BLaER1 treated with 17β-estradiol and CSF1 and Interleukin-3, amounts not matched to agents 10 nM and 100 nM (cell line): ENCODE measurements around the gene CCDC60.
A peak's percentile ranks its signal among the peaks of the same experiment; 100 is the strongest.

ENCODE experiments used
- H3K27ac ChIP-seq, 11 experiments: shearing (Covaris generic); formaldehyde crosslinking; 2 replicates each; pipeline ENCODE4 v1.8.1; 2022
- H3K27me3 ChIP-seq, 11 experiments: shearing (Covaris generic); formaldehyde crosslinking; 2 replicates each; pipeline ENCODE4 v1.8.1; 2022
- H3K36me3 ChIP-seq, 11 experiments: shearing (Covaris generic); formaldehyde crosslinking; 2 replicates each; pipeline ENCODE4 v1.8.1; 2022
- H3K4me1 ChIP-seq, 10 experiments: shearing (Covaris generic); formaldehyde crosslinking; 2 replicates each; pipeline ENCODE4 v1.8.1; 2022
- H3K4me2 ChIP-seq, 11 experiments: shearing (Covaris generic); formaldehyde crosslinking; 2 replicates each; pipeline ENCODE4 v1.8.1; 2022
- H3K4me3 ChIP-seq, 10 experiments: shearing (Covaris generic); formaldehyde crosslinking; 2 replicates each; pipeline ENCODE4 v1.8.1; 2022
- H3K9ac ChIP-seq, 11 experiments: shearing (Covaris generic); formaldehyde crosslinking; 2 replicates each; pipeline ENCODE4 v1.8.1; 2022
- H3K9me3 ChIP-seq, 11 experiments: shearing (Covaris generic); formaldehyde crosslinking; replicated peaks in 1 of 11; 2 replicates each; pipeline ENCODE4 v1.8.1; 2022
- H4K20me1 ChIP-seq, 11 experiments: shearing (Covaris generic); formaldehyde crosslinking; 2 replicates each; pipeline ENCODE4 v1.8.1; 2022
- Cebpa-rat ChIP-seq, 11 experiments: shearing (Covaris generic); IDR thresholded peaks; 2 replicates each; pipeline ENCODE4 v1.8.1; 2022

The CCDC60 gene

DNA sequence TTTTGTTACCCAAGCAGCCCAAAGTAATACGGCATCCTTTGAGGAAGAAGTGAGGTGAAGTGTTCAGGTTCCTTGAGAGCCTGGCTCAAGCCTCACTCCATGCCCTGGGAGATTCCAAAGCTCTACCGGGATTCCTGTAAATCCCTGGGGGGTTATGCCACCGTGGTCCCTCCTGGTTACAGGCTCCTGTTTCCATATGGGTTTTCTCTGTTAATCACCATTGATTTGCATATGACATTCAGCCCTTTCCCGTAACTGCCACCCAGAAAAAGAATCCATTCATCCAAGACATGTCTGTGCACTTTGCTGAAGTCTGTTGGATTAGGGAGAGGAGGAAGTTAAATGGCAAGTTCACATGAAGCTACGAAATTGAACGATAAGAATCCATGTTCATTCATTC, 27.9 kb upstream of the CCDC60 start:
- Histone ChIP-seq H3K27me3 (no peaks in the 10 kb centered on the region), H3K36me3 (no peaks in the 10 kb centered on the region), H3K4me1 (peaks cover 0 to 40% (median 20%) of the 10 kb centered on the region in 10 experiments; a peak in 16 of 20 replicates), H3K9ac (no peak overlapping the region), H4K20me1 (no peaks in the 10 kb centered on the region), H3K4me2 (no peak overlapping the region), H3K27ac (no peak overlapping the region), H3K9me3 (peaks cover 0 to 14% (median 4%) of the 10 kb centered on the region in 11 experiments; a peak in 8 of 22 replicates), H3K4me3 (no peak overlapping the region)
- TF ChIP-seq Cebpa-rat (IDR thresholded peaks at IDR 0.05) = no peak

DNA sequence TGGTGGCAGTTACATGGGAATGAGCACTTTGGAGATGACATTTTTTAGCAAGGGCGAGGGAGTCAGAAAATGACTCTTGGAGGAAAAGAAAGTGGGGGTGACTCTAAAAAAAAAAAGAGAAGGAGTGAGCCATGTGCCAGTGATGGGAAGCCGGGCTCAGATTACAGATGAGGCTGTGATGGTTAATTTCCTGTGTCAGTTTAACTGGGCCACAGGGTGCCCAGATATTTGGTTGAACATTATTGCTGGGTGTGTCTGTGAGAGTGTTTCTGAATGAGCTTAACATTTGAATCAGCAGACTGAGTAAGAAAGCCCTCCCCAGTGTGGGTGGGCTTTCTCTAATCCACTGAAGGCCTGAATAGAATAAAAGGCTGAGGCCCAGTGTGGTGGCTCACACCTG, 26.8 kb upstream of the CCDC60 start:
- Histone ChIP-seq H3K4me2 (peak overlapping the region in 6 of 11 experiments; percentile 63 to 84 (median 76); a peak in 11 of 22 replicates), H3K36me3 (no peaks in the 10 kb centered on the region), H3K27me3 (no peaks in the 10 kb centered on the region), H3K4me1 (peaks cover 0 to 51% (median 28%) of the 10 kb centered on the region in 10 experiments; a peak in 16 of 20 replicates), H3K27ac (peak overlapping the region in 2 of 11 experiments; percentile 72 to 74; a peak in 3 of 22 replicates), H3K9me3 (peaks cover 0 to 14% (median 4%) of the 10 kb centered on the region in 11 experiments; a peak in 8 of 22 replicates), H3K9ac (no peak overlapping the region), H3K4me3 (no peak overlapping the region), H4K20me1 (no peaks in the 10 kb centered on the region)
- no peak for TF ChIP-seq Cebpa-rat (IDR thresholded peaks at IDR 0.05)

DNA sequence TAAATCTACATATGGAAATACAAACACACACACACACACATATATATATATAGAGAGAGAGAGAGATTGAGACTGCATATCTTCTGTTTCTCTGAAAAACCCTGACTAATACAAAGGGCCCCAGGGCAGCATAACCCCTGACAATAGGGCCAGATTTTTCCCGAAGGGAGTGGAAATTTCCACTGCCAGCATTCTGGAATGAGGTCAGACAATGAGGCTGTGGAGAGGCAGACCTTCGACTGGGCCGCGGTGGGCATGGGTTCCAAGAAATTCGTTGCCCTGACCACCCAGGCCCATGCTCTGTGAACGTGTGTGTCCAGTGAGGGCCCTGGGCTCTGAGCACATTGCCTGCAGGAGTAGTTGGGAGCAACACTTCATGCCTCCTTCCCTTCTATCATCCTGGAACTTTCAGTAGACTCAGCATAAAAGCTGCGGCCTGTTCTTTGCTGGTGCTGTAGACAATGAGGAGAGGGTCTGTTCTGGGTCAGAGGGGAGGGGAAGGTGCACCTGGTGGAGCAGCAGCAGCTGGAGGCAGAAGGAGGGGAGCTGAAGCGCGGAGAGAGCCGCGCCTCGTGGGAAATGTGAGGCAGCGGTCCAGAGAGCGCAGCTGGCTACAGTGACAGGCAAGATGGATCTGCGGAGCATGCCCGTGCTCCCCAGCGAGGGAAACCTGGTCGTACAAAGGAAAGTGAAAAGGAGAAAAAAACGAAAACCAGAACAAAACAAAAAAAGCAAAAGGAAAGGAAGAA, 25.6 kb upstream of the CCDC60 start:
- H3K9me3 ChIP-seq = peaks cover 0 to 14% (median 4%) of the 10 kb centered on the region in 11 experiments; a peak in 8 of 22 replicates

DNA sequence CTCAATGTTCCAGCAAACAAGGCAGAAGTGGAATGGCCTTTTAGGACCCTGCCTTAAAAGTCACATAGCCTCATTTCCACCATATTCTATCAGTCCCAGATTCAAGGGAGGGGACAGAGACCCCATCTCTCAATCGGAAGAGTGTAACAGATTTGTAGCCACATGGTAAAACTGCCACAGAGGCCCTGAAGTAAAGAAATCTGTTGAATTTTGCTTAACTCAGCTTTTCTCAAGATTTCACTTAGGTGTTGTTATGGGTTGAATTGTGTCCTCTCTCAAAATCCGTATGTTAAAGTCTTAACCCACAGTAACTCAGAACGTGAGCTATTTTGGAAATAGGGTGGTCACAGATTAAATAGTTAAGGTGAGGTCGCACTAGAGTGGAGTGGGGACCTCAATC, 22.7 kb upstream of the CCDC60 start:
- no peak for TF ChIP-seq Cebpa-rat (IDR thresholded peaks at IDR 0.05)
- no peak overlapping the region for H3K9ac ChIP-seq
- H3K27ac ChIP-seq = no peak overlapping the region
- peaks cover 0 to 50% (median 29%) of the 10 kb centered on the region in 10 experiments; a peak in 16 of 20 replicates for H3K4me1 ChIP-seq
- H3K4me2 ChIP-seq = peak overlapping the region in 6 of 11 experiments; percentile 6 to 35 (median 26); a peak in 6 of 22 replicates
- H3K27me3 ChIP-seq = no peaks in the 10 kb centered on the region
- no peak overlapping the region for H3K4me3 ChIP-seq
- H3K9me3 ChIP-seq = peaks cover 0 to 19% (median 4%) of the 10 kb centered on the region in 11 experiments; a peak in 7 of 22 replicates
- no peaks in the 10 kb centered on the region for H4K20me1 ChIP-seq
- H3K36me3 ChIP-seq = no peaks in the 10 kb centered on the region

More for the DNA sequence above, 25.6 kb upstream of the CCDC60 start:
- Histone ChIP-seq H3K36me3 (no peaks in the 10 kb centered on the region), H3K4me2 (peak overlapping the region; percentile 36 to 84 (median 67); a peak in 21 of 22 replicates), H4K20me1 (no peaks in the 10 kb centered on the region), H3K4me1 (peaks cover 0 to 55% (median 29%) of the 10 kb centered on the region in 10 experiments; a peak in 16 of 20 replicates), H3K27ac (peak overlapping the region in 4 of 11 experiments; percentile 66 to 75 (median 73); a peak in 8 of 22 replicates), H3K27me3 (no peaks in the 10 kb centered on the region), H3K9ac (peak overlapping the region in 3 of 11 experiments; percentile 43 to 59 (median 55); a peak in 6 of 22 replicates), H3K4me3 (no peak overlapping the region)
- no peak for TF ChIP-seq Cebpa-rat (IDR thresholded peaks at IDR 0.05)

DNA sequence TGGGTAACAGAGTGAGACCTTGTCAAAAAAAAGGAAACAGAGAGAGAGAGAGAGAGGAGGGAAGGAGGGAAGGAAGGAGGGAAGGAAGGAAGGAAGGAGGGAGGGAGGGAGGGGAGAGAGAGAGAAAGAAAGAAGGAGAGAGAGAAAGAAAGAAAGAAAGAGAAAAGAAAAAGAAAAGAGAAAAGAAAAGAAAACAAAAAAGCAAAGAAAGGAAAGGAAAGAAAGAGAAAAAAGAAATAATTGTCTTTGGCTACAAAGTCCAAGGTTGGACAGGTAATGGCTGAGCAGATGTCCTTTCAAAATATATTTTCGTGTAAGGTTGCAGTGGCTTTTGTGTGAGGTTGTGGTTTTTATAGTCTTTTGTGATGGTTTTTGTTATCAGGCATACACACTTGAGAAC, 21.6 kb upstream of the CCDC60 start:
- TF ChIP-seq Cebpa-rat (IDR thresholded peaks at IDR 0.05) = no peak
- Histone ChIP-seq H3K36me3 (no peaks in the 10 kb centered on the region), H3K4me1 (peaks cover 0 to 39% (median 27%) of the 10 kb centered on the region in 10 experiments; a peak in 16 of 20 replicates), H3K27me3 (no peaks in the 10 kb centered on the region), H3K27ac (no peak overlapping the region), H3K9me3 (peaks cover 0 to 13% (median under 1%) of the 10 kb centered on the region in 11 experiments; a peak in 4 of 22 replicates), H3K9ac (no peak overlapping the region), H4K20me1 (no peaks in the 10 kb centered on the region), H3K4me2 (peak overlapping the region in 2 of 11 experiments; percentile 13 to 29; a peak in 2 of 22 replicates), H3K4me3 (no peak overlapping the region)

DNA sequence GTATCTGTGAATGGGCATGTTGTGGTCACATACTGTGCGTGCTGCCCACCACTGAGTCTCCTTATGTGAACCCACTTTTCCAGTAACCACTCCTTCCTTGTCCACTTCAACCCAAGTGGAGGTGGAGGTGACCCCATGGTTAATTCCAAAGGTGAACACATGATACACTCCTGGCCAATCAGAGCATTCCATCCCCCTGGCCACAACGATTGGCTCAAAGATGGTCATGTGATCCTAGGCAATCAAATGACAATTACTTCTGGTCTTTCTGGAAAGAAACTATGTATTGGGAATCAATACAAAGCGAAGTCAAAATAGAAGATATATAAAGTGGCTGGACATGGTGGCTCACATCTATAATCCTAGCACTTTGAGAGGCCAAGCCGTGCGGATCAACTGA, 20.2 kb upstream of the CCDC60 start:
- no peak overlapping the region for H3K27ac ChIP-seq
- H4K20me1 ChIP-seq = no peaks in the 10 kb centered on the region
- TF ChIP-seq Cebpa-rat (IDR thresholded peaks at IDR 0.05) = no peak
- peaks cover 0 to 25% (median 13%) of the 10 kb centered on the region in 10 experiments; a peak in 16 of 20 replicates for H3K4me1 ChIP-seq
- 0 out of 22 replicates have a peak, but pooled peaks cover 0 to 12% (median 0%) of the 10 kb centered on the region in 11 experiments for H3K9me3 ChIP-seq
- H3K4me3 ChIP-seq = no peak overlapping the region
- H3K27me3 ChIP-seq = no peaks in the 10 kb centered on the region
- H3K9ac ChIP-seq = no peak overlapping the region
- H3K36me3 ChIP-seq = no peaks in the 10 kb centered on the region
- H3K4me2 ChIP-seq = no peak overlapping the region

DNA sequence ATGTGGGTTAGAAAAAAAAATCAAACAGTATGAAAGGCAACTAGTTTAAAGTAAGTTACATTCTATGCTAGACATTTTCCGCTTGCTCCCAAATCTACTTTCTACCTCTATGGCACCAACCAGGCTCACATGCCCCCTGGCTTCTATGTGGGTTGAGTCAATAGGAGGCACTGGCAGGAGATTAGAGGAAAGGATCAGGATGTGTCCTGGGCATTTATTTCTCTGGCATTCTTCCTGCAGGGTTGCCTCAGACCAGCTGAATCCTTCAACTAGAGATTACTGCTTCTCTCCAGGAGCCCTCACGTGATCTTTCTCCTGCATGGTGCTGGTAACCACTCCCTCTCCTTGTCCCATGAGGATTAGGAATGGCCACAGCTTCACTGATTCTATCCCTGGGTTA, 14.9 kb upstream of the CCDC60 start:
- no peak overlapping the region for H3K4me2 ChIP-seq
- no peaks in the 10 kb centered on the region for H4K20me1 ChIP-seq
- H3K9ac ChIP-seq = no peak overlapping the region
- peaks cover 0 to 8% (median 0%) of the 10 kb centered on the region in 10 experiments; a peak in 2 of 20 replicates for H3K4me1 ChIP-seq
- TF ChIP-seq Cebpa-rat (IDR thresholded peaks at IDR 0.05) = no peak
- no peak overlapping the region for H3K27ac ChIP-seq
- H3K36me3 ChIP-seq = no peaks in the 10 kb centered on the region
- H3K27me3 ChIP-seq = no peaks in the 10 kb centered on the region
- no peak overlapping the region for H3K4me3 ChIP-seq
- H3K9me3 ChIP-seq = 0 out of 22 replicates have a peak, but pooled peaks cover 0 to 4% (median 0%) of the 10 kb centered on the region in 11 experiments

DNA sequence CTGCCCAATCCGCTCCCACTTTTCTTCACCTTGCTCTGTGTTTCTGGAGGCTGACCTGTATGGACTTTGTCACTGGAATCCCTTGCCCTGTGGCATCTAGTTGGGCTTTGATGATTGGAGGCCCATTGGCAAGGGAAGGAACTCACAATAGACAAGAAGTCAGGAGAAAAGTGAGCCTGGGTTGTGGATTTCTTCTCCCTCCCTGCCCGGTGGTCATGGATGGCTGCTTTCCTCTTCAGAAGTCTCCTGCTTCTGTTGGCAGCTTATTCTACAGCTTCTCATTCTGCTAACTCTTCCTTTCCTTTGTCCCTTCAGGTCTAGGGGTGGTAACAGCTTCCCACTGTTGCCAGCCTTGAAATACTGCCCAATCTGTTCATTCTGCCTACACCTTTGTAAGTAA, 13.9 kb upstream of the CCDC60 start:
- H4K20me1 ChIP-seq = no peaks in the 10 kb centered on the region
- H3K9me3 ChIP-seq = no peaks in the 10 kb centered on the region
- no peak overlapping the region for H3K4me2 ChIP-seq
- no peaks in the 10 kb centered on the region for H3K36me3 ChIP-seq
- TF ChIP-seq Cebpa-rat (IDR thresholded peaks at IDR 0.05) = no peak
- H3K27me3 ChIP-seq = no peaks in the 10 kb centered on the region
- H3K4me1 ChIP-seq = peaks cover 0 to 8% (median 0%) of the 10 kb centered on the region in 10 experiments; a peak in 2 of 20 replicates
- no peak overlapping the region for H3K27ac ChIP-seq
- H3K9ac ChIP-seq = no peak overlapping the region
- no peak overlapping the region for H3K4me3 ChIP-seq

DNA sequence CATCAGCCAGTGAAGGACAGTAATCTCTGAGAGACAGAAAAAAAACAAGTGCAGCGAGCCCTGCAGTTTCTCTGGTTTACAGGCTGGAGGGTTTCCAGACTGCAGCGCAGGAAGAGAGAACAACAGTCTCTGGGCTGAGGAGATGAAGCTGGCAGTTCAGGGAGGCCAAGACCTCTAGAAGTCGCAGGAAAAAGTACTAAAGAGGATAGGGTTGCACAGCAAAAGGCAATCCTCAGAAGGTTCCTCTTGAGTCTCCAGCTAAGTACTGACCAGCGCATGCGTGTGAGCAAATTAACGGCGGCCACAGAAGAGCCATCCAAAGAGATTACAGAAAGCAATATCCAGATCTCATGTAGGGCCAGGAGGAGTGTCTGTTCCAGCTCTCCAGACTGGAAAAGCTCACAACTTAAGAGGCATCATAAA, 12.2 kb upstream of the CCDC60 start:
- no peaks in the 10 kb centered on the region for H3K9me3 ChIP-seq
- no peak for TF ChIP-seq Cebpa-rat (IDR thresholded peaks at IDR 0.05)

More for the DNA sequence above, 12.2 kb upstream of the CCDC60 start:
- Histone ChIP-seq H3K27ac (no peak overlapping the region), H3K27me3 (no peaks in the 10 kb centered on the region), H3K4me2 (no peak overlapping the region), H3K4me1 (peaks cover 0 to 8% (median 0%) of the 10 kb centered on the region in 10 experiments; a peak in 2 of 20 replicates), H4K20me1 (no peaks in the 10 kb centered on the region), H3K36me3 (no peaks in the 10 kb centered on the region), H3K9ac (no peak overlapping the region), H3K4me3 (no peak overlapping the region)
